BE2C (cell line): Measurements from ENCODE around the gene ARHGEF17. TPM values are rescaled to one million over a fixed set of nuclear protein-coding genes. Genes with fewer than 3 reads are reported as not detected.

Experiments used
- DNase-seq: peaks from one replicate; pipeline ENCODE4 v3.0.0-alpha.2; 2020
- H3K27me3 ChIP-seq: fragments of 250-450 bp; sonication (Bioruptor Pico); 2 replicates; pipeline ENCODE4 v1.5.1; 2020; ENCODE audit warnings: mild to moderate bottlenecking
- H3K36me3 ChIP-seq: fragments of 250-450 bp; sonication (Bioruptor Pico); 2 replicates; pipeline ENCODE4 v1.5.1; 2020; ENCODE audit warnings: mild to moderate bottlenecking
- H3K4me1 ChIP-seq: fragments of 250-450 bp; sonication (Bioruptor Pico); 2 replicates; pipeline ENCODE4 v1.5.1; 2020
- H3K4me3 ChIP-seq: 2 replicates; pipeline ENCODE4 v1.5.1; 2011; ENCODE audit warnings: low read depth, low read length
- H3K9me3 ChIP-seq: fragments of 250-450 bp; sonication (Bioruptor Pico); 2 replicates; pipeline ENCODE4 v1.5.1; 2020
- polyA plus RNA-seq: library from polyadenylated mRNA; unstranded; fragments of >200 nt; gene quantifications from one replicate; pipeline ENCODE4 v1.2.1, GENCODE V29; 2012; ENCODE audit warnings: low read depth, missing spikeins; ENCODE audit not compliant: insufficient read length, insufficient read depth
- TF ChIP-seq, protein P1 (sequence below): IDR thresholded peaks from 2 replicates; pipeline ENCODE4 v1.5.1; 2012; ENCODE audit warnings: mild to moderate bottlenecking, low read depth, low read length

The ARHGEF17 gene, protein sequence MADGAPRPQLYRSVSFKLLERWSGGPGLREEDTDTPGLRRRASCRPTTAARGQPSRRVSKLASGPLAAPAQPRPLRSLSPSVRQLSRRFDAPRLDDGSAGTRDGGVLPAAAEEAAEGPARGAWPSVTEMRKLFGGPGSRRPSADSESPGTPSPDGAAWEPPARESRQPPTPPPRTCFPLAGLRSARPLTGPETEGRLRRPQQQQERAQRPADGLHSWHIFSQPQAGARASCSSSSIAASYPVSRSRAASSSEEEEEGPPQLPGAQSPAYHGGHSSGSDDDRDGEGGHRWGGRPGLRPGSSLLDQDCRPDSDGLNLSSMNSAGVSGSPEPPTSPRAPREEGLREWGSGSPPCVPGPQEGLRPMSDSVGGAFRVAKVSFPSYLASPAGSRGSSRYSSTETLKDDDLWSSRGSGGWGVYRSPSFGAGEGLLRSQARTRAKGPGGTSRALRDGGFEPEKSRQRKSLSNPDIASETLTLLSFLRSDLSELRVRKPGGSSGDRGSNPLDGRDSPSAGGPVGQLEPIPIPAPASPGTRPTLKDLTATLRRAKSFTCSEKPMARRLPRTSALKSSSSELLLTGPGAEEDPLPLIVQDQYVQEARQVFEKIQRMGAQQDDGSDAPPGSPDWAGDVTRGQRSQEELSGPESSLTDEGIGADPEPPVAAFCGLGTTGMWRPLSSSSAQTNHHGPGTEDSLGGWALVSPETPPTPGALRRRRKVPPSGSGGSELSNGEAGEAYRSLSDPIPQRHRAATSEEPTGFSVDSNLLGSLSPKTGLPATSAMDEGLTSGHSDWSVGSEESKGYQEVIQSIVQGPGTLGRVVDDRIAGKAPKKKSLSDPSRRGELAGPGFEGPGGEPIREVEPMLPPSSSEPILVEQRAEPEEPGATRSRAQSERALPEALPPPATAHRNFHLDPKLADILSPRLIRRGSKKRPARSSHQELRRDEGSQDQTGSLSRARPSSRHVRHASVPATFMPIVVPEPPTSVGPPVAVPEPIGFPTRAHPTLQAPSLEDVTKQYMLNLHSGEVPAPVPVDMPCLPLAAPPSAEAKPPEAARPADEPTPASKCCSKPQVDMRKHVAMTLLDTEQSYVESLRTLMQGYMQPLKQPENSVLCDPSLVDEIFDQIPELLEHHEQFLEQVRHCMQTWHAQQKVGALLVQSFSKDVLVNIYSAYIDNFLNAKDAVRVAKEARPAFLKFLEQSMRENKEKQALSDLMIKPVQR (N-terminal part only)
- 78.2 TPM for polyA plus RNA-seq

DNA sequence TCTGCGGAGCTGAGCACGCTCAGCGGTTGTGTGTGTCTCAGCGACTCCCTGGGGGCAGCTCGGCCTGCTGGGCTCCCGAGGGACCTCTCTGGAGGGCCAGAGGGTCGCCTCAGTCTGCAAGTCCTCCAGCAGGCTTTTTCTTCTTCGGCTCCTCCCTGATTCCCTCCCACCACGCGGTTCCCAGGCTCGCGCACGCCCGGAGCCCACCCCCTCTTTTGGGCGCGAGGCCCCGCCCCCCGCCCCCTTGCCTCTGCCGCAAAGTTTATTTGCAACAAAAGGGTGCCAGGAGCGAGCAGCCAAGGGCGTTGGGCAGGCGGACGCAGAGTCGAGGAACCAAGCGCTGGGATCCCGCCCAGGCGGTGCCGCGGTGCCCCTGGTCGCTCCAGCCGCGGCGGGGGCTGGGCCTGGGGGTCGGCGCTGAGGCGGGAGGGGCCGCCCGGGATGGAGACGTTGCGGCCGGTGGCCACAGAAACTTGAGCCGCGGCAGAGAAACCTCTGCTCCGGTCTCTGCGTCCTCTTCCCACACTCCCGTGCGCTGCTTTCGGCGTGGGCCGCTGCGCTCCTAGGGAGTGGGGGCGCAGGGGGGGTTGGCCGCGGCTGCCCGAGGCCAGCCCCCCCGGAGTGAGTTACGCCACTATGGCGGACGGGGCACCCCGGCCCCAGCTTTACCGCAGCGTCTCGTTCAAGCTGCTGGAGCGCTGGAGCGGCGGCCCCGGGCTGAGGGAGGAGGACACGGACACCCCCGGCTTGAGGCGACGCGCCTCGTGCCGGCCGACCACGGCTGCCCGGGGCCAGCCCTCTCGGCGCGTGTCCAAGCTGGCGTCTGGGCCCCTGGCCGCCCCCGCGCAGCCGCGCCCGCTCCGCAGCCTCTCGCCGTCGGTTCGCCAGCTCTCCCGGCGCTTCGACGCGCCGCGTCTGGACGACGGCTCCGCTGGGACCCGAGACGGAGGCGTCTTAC, at the start of gene ARHGEF17:
Gene ARHGEF17, plus strand, starts transcription at position 274 of the 958 bp plus-strand sequence. Its CDS starts 363 bp downstream, at position 637.
- Histone ChIP-seq H3K36me3 (no peaks in the 10 kb centered on the region), H3K27me3 (no peaks in the 10 kb centered on the region), H3K9me3 (no peaks in the 10 kb centered on the region), H3K4me1 (no peaks in the 10 kb centered on the region; the same call in 1 of the 2 replicates), H3K4me3 (peak within 1 kb of the TSS; percentile 75)
- TF ChIP-seq, protein P1, sequence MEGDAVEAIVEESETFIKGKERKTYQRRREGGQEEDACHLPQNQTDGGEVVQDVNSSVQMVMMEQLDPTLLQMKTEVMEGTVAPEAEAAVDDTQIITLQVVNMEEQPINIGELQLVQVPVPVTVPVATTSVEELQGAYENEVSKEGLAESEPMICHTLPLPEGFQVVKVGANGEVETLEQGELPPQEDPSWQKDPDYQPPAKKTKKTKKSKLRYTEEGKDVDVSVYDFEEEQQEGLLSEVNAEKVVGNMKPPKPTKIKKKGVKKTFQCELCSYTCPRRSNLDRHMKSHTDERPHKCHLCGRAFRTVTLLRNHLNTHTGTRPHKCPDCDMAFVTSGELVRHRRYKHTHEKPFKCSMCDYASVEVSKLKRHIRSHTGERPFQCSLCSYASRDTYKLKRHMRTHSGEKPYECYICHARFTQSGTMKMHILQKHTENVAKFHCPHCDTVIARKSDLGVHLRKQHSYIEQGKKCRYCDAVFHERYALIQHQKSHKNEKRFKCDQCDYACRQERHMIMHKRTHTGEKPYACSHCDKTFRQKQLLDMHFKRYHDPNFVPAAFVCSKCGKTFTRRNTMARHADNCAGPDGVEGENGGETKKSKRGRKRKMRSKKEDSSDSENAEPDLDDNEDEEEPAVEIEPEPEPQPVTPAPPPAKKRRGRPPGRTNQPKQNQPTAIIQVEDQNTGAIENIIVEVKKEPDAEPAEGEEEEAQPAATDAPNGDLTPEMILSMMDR, result no peak
- peak; percentile 91 for DNase-seq

DNA sequence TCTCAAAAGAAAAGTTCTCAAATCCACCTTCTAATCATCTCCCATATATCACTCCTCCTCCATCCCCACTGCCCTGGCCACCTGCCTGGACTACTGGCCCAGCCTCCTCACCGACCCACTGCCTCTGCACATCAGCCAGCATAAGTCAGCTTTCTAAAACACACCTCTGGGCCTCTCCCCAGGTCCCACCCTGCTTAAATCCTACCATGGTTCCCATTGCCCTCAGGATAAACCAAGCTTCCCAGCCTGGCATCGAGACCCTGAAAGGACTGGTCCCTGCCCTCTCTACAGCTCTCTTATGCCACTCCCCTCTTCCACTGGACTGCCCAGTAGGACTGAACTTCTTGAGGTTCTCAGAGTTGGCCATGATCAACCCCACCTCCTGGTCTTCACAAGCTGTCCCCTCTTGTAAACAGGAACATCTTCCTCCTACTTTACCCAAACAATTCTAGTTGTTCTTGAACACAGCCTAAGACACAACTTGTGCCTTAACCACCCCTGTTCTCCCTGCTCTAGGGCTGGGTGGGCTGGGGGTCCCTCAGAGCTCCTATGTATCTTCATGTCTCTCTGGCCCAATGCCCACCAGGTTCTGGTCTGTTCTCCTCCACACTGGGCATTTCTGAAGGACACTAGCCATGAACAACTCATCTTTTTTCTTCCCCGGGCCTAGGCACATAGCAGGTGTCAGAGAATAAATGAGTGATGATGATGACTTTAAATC, 48.5 kb upstream of the ARHGEF17 start:
- H3K27me3 ChIP-seq, result no peaks in the 10 kb centered on the region
- TF ChIP-seq, protein P1, result no peak
- H3K9me3 ChIP-seq, result no peaks in the 10 kb centered on the region
- no peaks in the 10 kb centered on the region; the same call in 1 of the 2 replicates for H3K4me1 ChIP-seq
- no peak for DNase-seq
- H3K36me3 ChIP-seq, result no peaks in the 10 kb centered on the region
- H3K4me3 ChIP-seq, result no peak overlapping the region

DNA sequence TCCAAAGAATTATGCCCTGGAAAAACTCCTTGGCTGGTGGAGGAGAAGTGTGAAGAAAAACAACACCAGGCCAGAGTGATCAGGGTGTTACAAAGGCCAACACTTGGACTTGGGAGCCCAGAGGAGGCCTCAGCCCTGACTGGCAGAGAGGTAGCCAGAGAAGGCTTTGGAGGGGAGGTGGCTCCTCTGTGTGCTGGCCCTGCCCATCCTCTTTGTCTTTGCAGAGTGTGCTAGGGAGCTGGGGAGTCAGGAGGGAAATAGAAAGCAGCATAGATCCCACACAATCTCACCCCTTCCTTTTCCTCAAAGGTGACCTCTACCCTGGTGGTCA, 48.0 kb upstream of the ARHGEF17 start:
- H3K4me1 ChIP-seq, result no peaks in the 10 kb centered on the region; the same call in 1 of the 2 replicates
- H3K27me3 ChIP-seq, result no peaks in the 10 kb centered on the region
- TF ChIP-seq, protein P1, result no peak
- no peaks in the 10 kb centered on the region for H3K36me3 ChIP-seq
- no peak for DNase-seq
- H3K4me3 ChIP-seq, result no peak overlapping the region
- H3K9me3 ChIP-seq, result no peaks in the 10 kb centered on the region

DNA sequence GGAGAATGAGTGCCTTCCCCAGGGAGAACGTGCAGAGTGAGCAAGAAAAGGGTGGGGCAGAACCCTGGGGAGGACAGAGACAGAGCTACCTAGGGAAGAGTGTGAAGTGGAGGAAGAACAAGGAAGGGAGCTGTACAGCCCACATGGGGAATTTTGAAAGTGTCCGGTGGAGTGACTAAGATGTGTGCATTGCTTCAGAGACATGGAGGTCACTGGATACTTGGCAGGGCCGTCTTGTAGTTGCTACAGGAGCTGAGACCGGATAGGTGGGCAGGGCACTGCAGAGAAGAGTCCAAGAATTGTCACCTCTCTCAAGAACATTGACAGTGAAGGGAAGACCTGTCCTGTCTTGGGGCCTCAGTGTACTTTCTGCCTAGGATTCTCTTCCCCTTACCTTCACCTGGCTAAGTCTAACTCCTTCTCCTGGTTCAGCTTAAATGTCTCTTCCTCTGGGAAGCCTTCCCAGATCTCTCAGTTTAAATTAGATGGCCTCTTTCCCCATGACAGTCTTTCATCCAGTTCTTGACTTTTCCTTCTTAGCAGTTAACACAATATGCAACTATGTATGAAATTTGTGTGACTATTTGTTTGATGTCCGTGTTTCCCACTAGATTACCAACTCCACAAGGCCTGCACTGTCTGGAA, 45.1 kb upstream of the ARHGEF17 start:
- TF ChIP-seq, protein P1, result no peak
- Histone ChIP-seq H3K9me3 (no peaks in the 10 kb centered on the region), H3K27me3 (no peaks in the 10 kb centered on the region), H3K4me3 (no peak overlapping the region), H3K4me1 (peaks cover 13% of the 10 kb centered on the region), H3K36me3 (no peaks in the 10 kb centered on the region)
- DNase-seq, result no peak
